DMS 273 treated with DMSO at 0.1 percent for 48 hours (cell line): ENCODE results near the gene DYRK3.
"Not testable (repeated sequence)": the region's sequence is repeated elsewhere in the genome, so short reads cannot be mapped to it uniquely, and the experiment has no call there.

Experiments used
- DNase-seq: peaks from one replicate; lab custom pipeline; 2025; lab: John Stamatoyannopoulos, UW

Gene DYRK3

DNA sequence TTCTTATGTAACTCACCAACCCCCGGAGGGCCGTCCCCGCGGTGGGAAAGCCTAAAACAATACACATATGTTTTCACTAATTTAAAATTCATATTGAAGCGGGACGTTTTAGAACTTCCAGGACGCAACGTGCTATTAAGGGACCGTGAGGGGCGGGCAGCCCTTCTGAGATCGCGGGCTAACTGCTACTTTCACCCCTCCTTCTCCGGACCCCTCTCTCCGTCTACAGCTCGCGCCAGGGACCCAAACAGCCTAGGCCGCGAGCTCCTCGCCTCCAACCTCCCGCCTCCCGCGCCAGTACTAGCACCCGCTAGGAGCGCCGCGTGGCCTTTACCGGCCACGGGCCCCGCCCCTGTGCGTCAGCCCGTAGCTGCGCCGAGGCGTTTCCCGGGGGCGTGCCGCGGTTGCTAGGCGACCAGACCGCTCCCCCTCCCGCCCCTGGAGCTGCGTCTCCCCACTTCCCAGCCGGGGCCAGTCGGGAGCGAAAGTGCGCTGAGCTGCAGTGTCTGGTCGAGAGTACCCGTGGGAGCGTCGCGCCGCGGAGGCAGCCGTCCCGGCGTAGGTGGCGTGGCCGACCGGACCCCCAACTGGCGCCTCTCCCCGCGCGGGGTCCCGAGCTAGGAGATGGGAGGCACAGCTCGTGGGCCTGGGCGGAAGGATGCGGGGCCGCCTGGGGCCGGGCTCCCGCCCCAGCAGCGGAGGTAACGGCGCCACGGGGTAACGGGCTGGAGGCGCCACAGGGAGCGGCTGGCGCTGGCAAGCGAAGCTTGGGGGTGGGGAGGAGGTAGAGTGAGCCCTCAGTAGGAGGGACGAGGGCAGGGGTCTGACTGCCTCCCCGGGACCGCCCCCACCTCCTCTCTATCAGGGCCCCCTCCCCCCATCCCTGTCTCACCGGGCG lies at the start of gene DYRK3:
Gene DYRK3, plus strand, starts transcription at position 457 of the 898 bp plus-strand sequence. Its CDS starts 168 bp downstream, at position 625.
- DNase-seq: peak; percentile 90

- no peak for DNase-seq
These were observed 48.6 kb upstream of the DYRK3 start for GRCh38 chr1:206586501-206587445.

- no peak for DNase-seq
These were observed 47.4 kb upstream of the DYRK3 start for GRCh38 chr1:206587904-206588303.

DNA sequence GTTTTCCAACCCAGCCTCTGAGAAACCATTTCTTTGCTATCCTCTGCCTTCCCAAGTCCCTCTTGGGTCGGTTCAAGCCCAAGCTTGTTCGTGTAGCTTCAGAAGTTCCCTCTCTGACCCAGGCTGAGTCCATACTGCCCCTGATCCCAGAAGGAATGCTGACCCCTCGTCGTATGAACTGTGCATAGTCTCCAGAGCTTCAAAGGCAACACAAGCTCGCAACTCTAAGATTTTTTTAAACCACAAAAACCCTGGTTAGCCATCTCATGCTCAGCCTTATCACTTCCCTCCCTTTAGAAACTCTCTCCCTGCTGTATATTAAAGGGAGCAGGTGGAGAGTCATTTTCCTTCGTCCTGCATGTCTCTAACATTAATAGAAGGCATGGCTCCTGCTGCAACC lies 46.8 kb upstream of the DYRK3 start:
- DNase-seq: no peak

GRCh38 chr1:206589206-206589605 lies 46.1 kb upstream of the DYRK3 start:
- no peak for DNase-seq

DNA sequence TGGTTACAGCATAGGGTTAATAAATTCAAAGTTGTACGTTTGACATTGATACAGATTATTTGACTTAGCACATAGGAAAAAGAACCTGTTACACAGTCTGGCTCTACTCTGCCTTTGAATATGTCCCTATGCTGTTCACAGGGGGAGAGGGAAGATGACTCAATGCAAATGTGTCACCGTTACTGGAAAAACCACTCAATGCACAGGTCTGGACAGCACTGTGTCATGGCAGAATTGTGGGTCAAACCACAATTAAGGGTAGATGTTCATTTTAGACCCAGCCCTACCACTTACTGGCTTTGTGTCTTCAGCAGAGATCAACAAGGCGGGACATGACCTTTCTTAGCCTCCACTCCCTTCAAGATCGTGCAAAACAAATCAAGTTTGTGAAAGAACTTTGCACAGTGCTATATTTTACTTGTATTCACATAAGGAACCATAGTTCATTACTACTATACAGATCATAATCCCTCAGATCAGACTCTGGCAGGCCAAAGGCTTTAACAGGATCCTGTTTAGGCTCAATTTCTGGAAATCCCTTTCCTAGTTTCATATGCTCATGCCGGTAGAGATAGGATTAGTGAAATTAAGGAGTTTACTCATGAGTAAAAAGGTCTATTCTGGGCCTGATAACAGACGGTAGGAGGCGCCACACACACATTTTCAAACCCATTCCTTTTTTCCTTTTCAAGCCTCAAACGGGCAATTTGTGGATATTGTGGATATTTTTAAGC lies 45.1 kb upstream of the DYRK3 start:
- DNase-seq: no peak

DNA sequence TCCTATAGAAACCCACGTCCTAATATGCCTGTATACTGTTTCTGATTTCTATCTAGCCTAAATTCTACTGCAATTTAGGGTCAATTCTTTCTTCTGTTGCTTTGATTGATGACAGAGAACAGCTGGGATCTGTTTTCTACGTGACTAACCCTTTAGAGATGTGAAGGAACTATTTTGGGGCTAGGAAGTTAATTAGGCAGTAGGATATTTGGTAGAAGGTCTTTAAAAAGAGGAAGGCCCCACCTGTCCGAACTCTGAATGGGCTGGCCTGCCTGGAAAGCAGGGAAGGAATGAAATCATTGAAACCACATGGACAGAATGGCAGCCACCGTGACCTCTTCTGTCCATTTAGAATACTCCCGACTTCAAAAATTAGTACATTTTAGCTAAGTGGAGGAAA lies 44.1 kb upstream of the DYRK3 start:
- no peak for DNase-seq

- DNase-seq: no peak
These were observed 43.6 kb upstream of the DYRK3 start for GRCh38 chr1:206591696-206592095.

GRCh38 chr1:206593351-206593925 lies 41.9 kb upstream of the DYRK3 start:
- DNase-seq: no peak

GRCh38 chr1:206595581-206596318 lies 39.6 kb upstream of the DYRK3 start:
- DNase-seq: no peak

DNA sequence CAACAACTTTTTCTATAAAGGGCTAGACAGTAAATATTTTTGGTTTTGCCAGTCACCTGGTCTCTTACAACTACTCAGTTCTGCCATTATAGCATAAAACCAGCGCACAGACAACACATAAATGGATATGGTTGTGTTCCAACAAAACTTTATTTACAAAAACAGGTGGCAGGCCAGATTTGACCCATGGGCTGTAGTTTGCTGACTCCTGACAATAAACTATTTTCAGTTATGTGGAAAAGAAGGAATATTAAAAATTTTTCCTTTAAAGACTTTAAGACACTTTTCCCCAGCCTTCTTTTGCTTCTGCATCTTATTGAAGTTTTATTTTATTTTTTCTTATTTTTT lies 39.0 kb upstream of the DYRK3 start:
- DNase-seq: no peak

DNA sequence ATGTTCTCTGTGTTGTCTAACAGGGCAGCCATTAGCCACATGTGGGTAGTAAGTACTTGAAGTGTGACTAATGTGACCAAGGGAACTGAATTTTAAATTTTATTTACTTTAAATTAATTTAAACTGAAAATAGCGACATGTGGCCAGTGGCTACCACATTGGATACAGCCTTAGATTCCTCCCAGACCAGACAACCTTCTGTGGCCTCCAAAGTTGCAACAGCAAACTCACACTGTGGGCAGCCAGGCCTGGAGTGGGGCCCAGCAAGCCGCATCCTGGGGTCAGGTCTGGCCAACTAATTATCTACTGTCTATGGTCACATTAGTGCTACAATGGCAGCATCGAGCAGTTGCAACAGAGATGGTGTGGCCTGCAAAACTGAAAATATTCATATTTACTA lies 34.8 kb upstream of the DYRK3 start:
- DNase-seq: no peak

GRCh38 chr1:206604861-206605260 lies 30.5 kb upstream of the DYRK3 start:
- no peak for DNase-seq

DNA sequence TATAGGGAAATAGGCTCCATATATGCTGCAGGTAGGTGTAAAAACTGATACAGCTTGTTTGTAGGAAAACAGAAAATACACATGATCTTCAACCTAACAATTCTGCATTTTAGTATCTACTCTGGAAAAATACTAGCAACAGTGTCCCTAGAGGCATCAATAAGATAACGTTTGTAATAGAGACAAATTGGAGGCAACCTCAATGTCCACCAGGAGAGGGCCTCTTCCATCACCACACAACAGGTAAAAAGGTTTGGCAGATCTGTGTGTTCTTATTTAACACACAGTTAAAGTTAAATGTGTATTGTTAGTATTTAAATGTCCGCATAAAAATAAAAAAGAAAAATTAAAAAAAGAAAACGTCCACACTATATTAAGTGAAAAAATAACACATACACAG lies 28.5 kb upstream of the DYRK3 start:
- peak; percentile 6 for DNase-seq

- DNase-seq: no peak
These were observed 27.1 kb upstream of the DYRK3 start for GRCh38 chr1:206608108-206608698.

DNA sequence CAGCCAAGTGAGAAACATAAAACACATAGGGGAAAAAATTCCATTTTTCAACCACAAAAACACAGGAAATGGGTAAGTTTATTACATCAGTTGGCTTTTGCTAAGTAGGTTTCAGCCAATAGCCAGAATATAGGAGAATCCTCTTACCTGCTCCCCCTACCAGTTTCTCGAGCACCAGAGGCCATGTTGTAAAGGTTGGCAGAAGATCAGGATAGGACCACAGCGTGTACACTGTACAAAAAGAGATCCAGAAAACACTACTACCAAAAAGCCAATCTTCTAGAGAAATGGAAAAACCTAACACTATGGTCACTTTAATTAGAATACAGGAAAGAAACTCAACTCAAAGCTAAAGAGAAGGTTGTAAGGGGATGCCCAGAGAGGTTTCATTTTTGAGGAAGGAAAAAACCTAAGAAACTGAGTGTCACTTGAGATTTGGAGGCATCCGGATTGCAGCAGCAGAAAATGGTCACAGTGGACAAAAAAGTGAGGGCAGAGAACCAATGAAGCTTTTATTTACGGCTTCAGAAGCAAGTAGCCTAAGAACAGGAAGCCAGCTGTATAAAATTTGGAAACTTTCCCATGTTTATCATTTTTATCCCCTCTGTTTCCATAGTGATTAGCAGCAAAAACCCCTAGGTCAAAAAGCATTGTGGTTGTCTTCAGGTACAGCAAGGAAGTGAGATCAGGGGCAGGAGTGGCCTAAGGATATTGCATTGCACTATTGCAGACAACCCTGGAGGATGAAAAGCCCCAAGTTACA lies 25.9 kb upstream of the DYRK3 start:
- DNase-seq: no peak

GRCh38 chr1:206612129-206612876 lies 23.0 kb upstream of the DYRK3 start, which contains the start of gene EIF2D:
Gene EIF2D (minus strand): TSS chr1:206612465. CDS start chr1:206612342, 123 bp downstream.
- DNase-seq: peak; percentile 84

GRCh38 chr1:206626396-206626795 lies 8.9 kb upstream of the DYRK3 start:
- DNase-seq: not testable (repeated sequence)

DNA sequence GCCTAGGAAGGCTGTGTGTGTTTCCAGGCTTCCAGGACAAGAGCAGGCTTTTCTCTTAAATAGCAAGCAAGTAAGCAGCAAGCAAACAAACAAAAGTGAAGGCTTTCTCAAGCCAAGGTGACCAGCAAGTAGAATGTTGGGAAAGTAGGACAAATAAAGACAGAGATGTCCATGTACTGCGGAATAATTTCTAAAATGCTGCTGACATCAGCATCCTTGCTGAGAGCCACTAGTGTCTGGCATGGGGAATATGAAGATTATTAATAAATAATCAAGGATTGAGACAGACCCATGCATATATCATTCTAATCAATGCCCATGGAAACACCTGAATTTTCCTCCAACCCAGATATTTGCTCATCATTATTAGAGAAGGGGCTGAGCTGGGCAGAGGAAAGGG lies 6.4 kb upstream of the DYRK3 start:
- no peak for DNase-seq
